Muscle layer of duodenum (tissue), 2 donors: ENCODE data around the gene TBC1D22A.

ENCODE experiments used
- H3K27ac ChIP-seq: one replicate; pipeline ENCODE4 v1.7.0; 2013; ENCODE audit warnings: mild to moderate bottlenecking, low read length
- H3K27me3 ChIP-seq: one replicate; pipeline ENCODE4 v1.7.0; 2013; ENCODE audit warnings: low read depth, mild to moderate bottlenecking, control low read depth, low read length
- H3K36me3 ChIP-seq, 2 donors: one replicate each; pipeline ENCODE4 v1.7.0; 2013; ENCODE audit warnings: low read length in 2 of 2, control low read depth in 1 of 2, mild to moderate bottlenecking in 1 of 2; ENCODE audit not compliant: insufficient read depth in 2 of 2, control insufficient read depth in 1 of 2
- H3K4me1 ChIP-seq, 2 donors: one replicate each; pipeline ENCODE4 v1.7.0; 2013; ENCODE audit warnings: low read length in 2 of 2, mild to moderate bottlenecking in 2 of 2, control low read depth in 1 of 2, moderate library complexity in 1 of 2; ENCODE audit not compliant: insufficient read depth in 2 of 2, control insufficient read depth in 1 of 2
- H3K4me3 ChIP-seq, 2 donors: one replicate each; pipeline ENCODE4 v1.7.0; 2013; ENCODE audit warnings: low read length in 2 of 2, low read depth in 1 of 2, mild to moderate bottlenecking in 1 of 2
- H3K9me3 ChIP-seq, 2 donors: one replicate each; pipeline ENCODE4 v1.7.0; 2013; ENCODE audit warnings: low read length in 2 of 2, control low read depth in 1 of 2, mild to moderate bottlenecking in 1 of 2; ENCODE audit not compliant: control insufficient read depth in 1 of 2
- donor health status: healthy.

The TBC1D22A gene

GRCh38 chr22:47055073-47055355, 292.6 kb downstream of the TBC1D22A start:
- peaks cover 0 to 6% of the 10 kb centered on the region in 2 donors for H3K36me3 ChIP-seq
- H3K4me1 ChIP-seq: no peaks in the 10 kb centered on the region
- H3K27ac ChIP-seq: no peak overlapping the region
- H3K9me3 ChIP-seq: no peaks in the 10 kb centered on the region
- H3K4me3 ChIP-seq: no peak overlapping the region
- H3K27me3 ChIP-seq: no peaks in the 10 kb centered on the region

- Histone ChIP-seq H3K27ac (no peak overlapping the region), H3K4me1 (no peaks in the 10 kb centered on the region), H3K9me3 (no peaks in the 10 kb centered on the region), H3K36me3 (peaks cover 0 to 6% of the 10 kb centered on the region in 2 donors), H3K4me3 (no peak overlapping the region), H3K27me3 (no peaks in the 10 kb centered on the region)
Measured at GRCh38 chr22:47055461-47055860, 293.0 kb downstream of the TBC1D22A start.

- H3K27ac ChIP-seq: no peak overlapping the region
- no peaks in the 10 kb centered on the region for H3K4me1 ChIP-seq
- H3K27me3 ChIP-seq: no peaks in the 10 kb centered on the region
- no peak overlapping the region for H3K4me3 ChIP-seq
- H3K9me3 ChIP-seq: no peaks in the 10 kb centered on the region
- peaks cover 0 to 10% of the 10 kb centered on the region in 2 donors for H3K36me3 ChIP-seq
Measured at GRCh38 chr22:47055921-47056320, 293.5 kb downstream of the TBC1D22A start.

GRCh38 chr22:47056361-47056760, 293.9 kb downstream of the TBC1D22A start:
- H3K9me3 ChIP-seq: no peaks in the 10 kb centered on the region
- no peaks in the 10 kb centered on the region for H3K4me1 ChIP-seq
- H3K27me3 ChIP-seq: no peaks in the 10 kb centered on the region
- H3K36me3 ChIP-seq: peaks cover 3 to 15% of the 10 kb centered on the region in 2 donors
- no peak overlapping the region for H3K4me3 ChIP-seq
- H3K27ac ChIP-seq: no peak overlapping the region

GRCh38 chr22:47056776-47057470, 294.5 kb downstream of the TBC1D22A start:
- peaks cover 4 to 18% of the 10 kb centered on the region in 2 donors for H3K36me3 ChIP-seq
- H3K27me3 ChIP-seq: no peaks in the 10 kb centered on the region
- H3K4me3 ChIP-seq: no peak overlapping the region
- H3K4me1 ChIP-seq: no peaks in the 10 kb centered on the region
- H3K27ac ChIP-seq: no peak overlapping the region
- H3K9me3 ChIP-seq: no peaks in the 10 kb centered on the region

DNA sequence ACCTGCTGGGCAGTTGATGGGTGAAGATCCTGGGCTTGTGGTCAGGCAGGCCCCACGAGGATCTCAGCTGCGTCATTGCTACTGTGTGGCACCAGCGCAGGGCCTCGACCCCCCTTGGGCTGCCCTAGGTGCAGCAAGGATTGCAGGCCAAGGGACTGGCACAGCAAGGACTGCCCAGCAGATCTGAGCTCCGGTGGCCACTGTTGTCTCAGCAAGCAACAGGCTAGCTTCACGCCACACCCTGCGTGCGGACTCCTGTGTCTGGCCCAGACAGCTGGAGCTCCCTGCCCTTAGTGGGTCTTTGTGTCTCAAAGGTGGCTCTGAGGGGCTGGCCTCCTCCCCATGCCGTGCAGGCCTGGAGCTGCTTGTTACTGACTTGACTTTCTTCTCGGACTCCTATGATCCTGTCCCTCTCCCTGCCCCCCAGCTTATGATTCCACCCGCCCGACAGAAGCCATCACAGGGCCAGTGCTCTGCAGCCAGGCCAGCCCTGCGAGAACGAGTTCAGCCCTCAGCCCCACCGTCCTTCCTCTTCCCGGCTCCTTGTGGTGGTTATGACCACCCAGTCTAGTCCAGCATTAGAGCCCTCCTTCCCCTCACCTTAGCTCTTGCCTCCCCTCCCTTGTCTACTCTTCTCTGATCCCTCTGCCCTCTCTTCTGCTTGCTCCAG, 295.6 kb downstream of the TBC1D22A start:
- no peaks in the 10 kb centered on the region for H3K4me1 ChIP-seq
- no peak overlapping the region for H3K27ac ChIP-seq
- H3K4me3 ChIP-seq: no peak overlapping the region
- no peaks in the 10 kb centered on the region for H3K27me3 ChIP-seq
- H3K9me3 ChIP-seq: no peaks in the 10 kb centered on the region
- peaks cover 11 to 24% of the 10 kb centered on the region in 2 donors for H3K36me3 ChIP-seq

DNA sequence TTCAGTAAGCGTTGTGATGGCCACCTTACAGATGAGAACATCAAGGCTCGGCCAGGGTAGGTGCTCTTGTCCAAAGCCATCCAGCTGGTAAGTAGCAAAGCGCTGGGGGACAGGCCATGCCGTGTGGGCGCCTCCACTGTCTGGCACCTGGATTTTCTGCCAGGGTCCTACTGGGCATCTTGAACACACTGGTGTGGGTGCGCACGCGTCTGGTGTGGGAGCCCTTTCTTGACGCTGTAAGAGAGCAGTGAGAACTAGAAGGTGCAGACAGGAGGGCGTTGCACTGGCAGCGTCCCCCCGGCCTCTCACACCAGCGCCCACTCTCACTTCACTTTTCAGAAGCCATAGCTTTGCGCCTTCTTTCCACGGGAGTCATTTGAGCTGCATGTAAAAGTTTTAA, 296.6 kb downstream of the TBC1D22A start:
- H3K9me3 ChIP-seq: no peaks in the 10 kb centered on the region
- H3K36me3 ChIP-seq: peaks cover 11 to 22% of the 10 kb centered on the region in 2 donors
- H3K4me1 ChIP-seq: no peaks in the 10 kb centered on the region
- no peak overlapping the region for H3K27ac ChIP-seq
- H3K4me3 ChIP-seq: no peak overlapping the region
- H3K27me3 ChIP-seq: no peaks in the 10 kb centered on the region

- Histone ChIP-seq H3K4me3 (no peak overlapping the region), H3K27me3 (no peaks in the 10 kb centered on the region), H3K36me3 (peaks cover 11 to 22% of the 10 kb centered on the region in 2 donors), H3K27ac (no peak overlapping the region), H3K4me1 (no peaks in the 10 kb centered on the region), H3K9me3 (no peaks in the 10 kb centered on the region)
Measured at GRCh38 chr22:47059701-47060161, 297.3 kb downstream of the TBC1D22A start.

GRCh38 chr22:47060718-47061117, 298.3 kb downstream of the TBC1D22A start:
- H3K36me3 ChIP-seq: peaks cover 11 to 22% of the 10 kb centered on the region in 2 donors
- H3K4me3 ChIP-seq: no peak overlapping the region
- H3K9me3 ChIP-seq: no peaks in the 10 kb centered on the region
- no peaks in the 10 kb centered on the region for H3K27me3 ChIP-seq
- H3K4me1 ChIP-seq: no peaks in the 10 kb centered on the region
- H3K27ac ChIP-seq: no peak overlapping the region

GRCh38 chr22:47061226-47061625, 298.8 kb downstream of the TBC1D22A start:
- Histone ChIP-seq H3K4me3 (no peak overlapping the region), H3K9me3 (no peaks in the 10 kb centered on the region), H3K27ac (no peak overlapping the region), H3K36me3 (peaks cover 11 to 22% of the 10 kb centered on the region in 2 donors), H3K27me3 (no peaks in the 10 kb centered on the region), H3K4me1 (no peaks in the 10 kb centered on the region)

- H3K9me3 ChIP-seq: no peaks in the 10 kb centered on the region
- no peaks in the 10 kb centered on the region for H3K27me3 ChIP-seq
- H3K4me1 ChIP-seq: no peaks in the 10 kb centered on the region
- H3K4me3 ChIP-seq: no peak overlapping the region
- H3K36me3 ChIP-seq: peaks cover 11 to 22% of the 10 kb centered on the region in 2 donors
- H3K27ac ChIP-seq: no peak overlapping the region
Measured at GRCh38 chr22:47062126-47062525, 299.7 kb downstream of the TBC1D22A start.
